WERI-Rb-1 (cell line): ENCODE results near the gene IPO7.
A peak's percentile ranks its signal among the peaks of the same experiment; 100 is the strongest.

Experiments used
- DNase-seq: peaks from one replicate; pipeline ENCODE4 v3.0.0-alpha.2; 2020
- H3K27ac ChIP-seq: fragments of 250-450 bp; sonication (Bioruptor Pico); 2 replicates; pipeline ENCODE4 v1.5.1; 2020; ENCODE audit warnings: mild to moderate bottlenecking, moderate library complexity
- H3K27me3 ChIP-seq: fragments of 250-450 bp; sonication (Bioruptor Pico); 2 replicates; pipeline ENCODE4 v1.5.1; 2021; ENCODE audit warnings: mild to moderate bottlenecking, low read depth, moderate library complexity; ENCODE audit not compliant: insufficient read depth, severe bottlenecking
- H3K36me3 ChIP-seq: fragments of 250-450 bp; sonication (Bioruptor Pico); 2 replicates; pipeline ENCODE4 v1.5.1; 2020; ENCODE audit warnings: mild to moderate bottlenecking, moderate library complexity
- H3K4me3 ChIP-seq: 2 replicates; pipeline ENCODE4 v1.5.1; 2011; ENCODE audit warnings: low read depth, mild to moderate bottlenecking, control low read depth, low read length
- H3K9me3 ChIP-seq: fragments of 250-450 bp; sonication (Bioruptor Pico); 2 replicates; pipeline ENCODE4 v1.5.1; 2021; ENCODE audit warnings: mild to moderate bottlenecking, moderate library complexity; ENCODE audit not compliant: severe bottlenecking
- TF ChIP-seq, protein P1 (sequence below): IDR thresholded peaks from 2 replicates; pipeline ENCODE4 v1.5.1; 2011; ENCODE audit warnings: low read depth, mild to moderate bottlenecking, control low read depth, inconsistent platforms, low read length

Gene IPO7

DNA sequence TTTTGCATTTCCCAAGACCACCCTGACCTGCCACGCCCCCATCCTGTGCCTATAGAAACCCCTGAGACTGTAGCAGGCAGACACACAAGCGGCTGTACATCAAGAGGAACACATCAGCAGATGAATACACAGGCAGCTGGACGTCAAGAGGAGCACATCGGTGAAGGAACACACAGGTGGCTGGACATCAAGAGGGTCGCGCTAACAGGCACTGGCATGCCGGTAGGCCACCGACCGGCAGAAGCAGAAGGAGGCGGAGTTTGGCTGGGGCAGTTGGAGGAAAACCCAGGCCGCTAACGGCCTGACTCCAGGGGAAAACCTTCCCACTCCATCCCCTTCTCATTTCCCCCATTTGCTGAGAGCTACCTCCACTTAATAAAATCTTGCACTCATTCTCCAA, 5.4 kb upstream of the IPO7 start:
- DNase-seq, result no peak
- Histone ChIP-seq H3K4me3 (no peak overlapping the region), H3K27me3 (no peaks in the 10 kb centered on the region), H3K27ac (no peak overlapping the region), H3K36me3 (no peaks in the 10 kb centered on the region), H3K9me3 (no peaks in the 10 kb centered on the region)
- TF ChIP-seq, protein P1, sequence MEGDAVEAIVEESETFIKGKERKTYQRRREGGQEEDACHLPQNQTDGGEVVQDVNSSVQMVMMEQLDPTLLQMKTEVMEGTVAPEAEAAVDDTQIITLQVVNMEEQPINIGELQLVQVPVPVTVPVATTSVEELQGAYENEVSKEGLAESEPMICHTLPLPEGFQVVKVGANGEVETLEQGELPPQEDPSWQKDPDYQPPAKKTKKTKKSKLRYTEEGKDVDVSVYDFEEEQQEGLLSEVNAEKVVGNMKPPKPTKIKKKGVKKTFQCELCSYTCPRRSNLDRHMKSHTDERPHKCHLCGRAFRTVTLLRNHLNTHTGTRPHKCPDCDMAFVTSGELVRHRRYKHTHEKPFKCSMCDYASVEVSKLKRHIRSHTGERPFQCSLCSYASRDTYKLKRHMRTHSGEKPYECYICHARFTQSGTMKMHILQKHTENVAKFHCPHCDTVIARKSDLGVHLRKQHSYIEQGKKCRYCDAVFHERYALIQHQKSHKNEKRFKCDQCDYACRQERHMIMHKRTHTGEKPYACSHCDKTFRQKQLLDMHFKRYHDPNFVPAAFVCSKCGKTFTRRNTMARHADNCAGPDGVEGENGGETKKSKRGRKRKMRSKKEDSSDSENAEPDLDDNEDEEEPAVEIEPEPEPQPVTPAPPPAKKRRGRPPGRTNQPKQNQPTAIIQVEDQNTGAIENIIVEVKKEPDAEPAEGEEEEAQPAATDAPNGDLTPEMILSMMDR, result no peak

DNA sequence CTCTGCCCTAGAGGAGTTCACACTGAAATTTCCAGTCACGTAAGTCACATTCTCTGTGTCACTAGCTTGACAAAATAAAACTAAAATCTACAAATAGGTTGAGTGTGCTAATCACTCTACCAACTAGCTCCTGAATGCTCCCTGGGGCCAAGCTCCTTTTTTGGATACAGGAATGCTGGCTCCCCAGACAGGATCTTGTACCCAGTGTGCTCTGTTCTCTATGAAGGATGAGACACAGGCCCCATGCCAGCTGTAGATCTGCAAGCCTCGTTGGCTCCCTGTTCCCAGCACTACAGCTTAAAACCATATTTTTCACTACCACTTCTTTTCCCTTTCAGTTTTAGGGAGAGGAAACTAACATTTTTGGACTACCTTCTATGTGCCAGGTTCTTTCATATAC, 3.7 kb upstream of the IPO7 start:
- TF ChIP-seq, protein P1, result no peak
- Histone ChIP-seq H3K9me3 (no peaks in the 10 kb centered on the region), H3K4me3 (no peak overlapping the region), H3K36me3 (peaks cover 9% of the 10 kb centered on the region), H3K27me3 (no peaks in the 10 kb centered on the region), H3K27ac (no peak overlapping the region)
- DNase-seq, result no peak

DNA sequence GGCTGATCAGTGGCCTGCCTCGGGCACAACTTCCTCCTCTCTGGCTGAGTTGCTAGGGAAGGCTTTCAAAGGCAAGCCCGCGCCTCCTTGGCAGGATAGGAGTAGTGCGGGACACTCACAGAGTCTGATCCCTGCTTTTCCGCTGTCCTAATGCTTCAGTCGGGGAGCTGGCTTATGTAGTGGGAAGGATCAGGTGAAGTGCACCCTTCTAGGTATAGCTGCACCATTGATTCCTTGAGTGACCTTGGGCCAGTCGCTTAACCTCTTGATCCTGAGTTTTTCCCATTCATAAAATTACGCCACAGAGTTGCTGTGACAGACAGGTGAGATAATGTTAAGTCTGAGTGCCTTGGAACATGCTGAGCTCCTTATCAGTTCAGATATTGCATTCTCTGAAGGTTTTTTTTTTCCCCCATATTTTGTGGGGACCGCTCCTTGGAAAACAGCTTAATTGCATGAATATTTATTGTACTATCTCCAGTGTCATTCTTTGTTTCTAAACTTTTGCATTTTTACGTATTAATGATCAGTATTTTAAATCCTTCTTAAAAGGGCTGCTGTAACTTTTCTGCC, 961 bp downstream of the IPO7 start:
- TF ChIP-seq, protein P1, result no peak
- DNase-seq, result no peak
- peaks cover 41% of the 10 kb centered on the region for H3K36me3 ChIP-seq

DNA sequence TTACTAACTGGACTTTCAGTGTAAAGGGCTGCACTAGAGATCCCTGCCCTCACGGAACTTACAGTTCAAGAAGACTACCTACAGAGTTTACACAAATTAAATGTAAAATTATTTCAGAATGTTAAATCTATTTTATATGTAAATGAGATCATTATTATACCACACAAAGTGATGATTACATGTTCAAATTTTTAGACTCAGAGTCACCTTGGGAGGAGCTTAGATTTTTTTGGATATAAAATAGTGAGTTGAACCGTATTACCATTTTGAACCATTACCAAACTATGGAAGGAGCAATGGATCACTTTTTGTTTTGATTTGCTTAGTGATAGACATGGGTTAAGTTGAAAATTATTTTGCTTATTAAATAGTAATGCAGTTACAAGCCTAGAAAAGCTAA, 1.6 kb downstream of the IPO7 start:
- Histone ChIP-seq H3K4me3 (peak overlapping the region; percentile 76), H3K36me3 (peaks cover 45% of the 10 kb centered on the region)

More for the DNA sequence above, 961 bp downstream of the IPO7 start:
- Histone ChIP-seq H3K27me3 (no peaks in the 10 kb centered on the region), H3K4me3 (peak overlapping the region; percentile 76), H3K9me3 (no peaks in the 10 kb centered on the region), H3K27ac (peak overlapping the region; percentile 97)

DNA sequence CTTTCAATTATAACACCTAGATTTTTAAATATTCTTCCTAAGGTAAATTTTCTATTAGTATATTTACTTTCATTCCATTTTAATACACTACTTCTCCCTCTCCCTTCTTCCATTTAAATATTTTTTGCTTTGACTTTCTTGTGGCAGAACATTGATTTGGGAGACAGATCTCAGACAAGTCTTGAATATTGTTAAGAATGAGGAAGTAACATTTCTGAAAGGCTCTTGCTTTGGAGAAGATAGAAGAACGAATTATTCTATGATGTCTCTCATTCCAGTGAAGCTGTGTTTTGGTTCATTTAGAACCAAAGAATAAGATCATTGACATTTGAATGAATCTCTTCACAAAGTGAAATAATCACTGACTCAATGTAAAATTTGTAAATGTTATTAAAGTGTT, 2.4 kb downstream of the IPO7 start:
- H3K4me3 ChIP-seq, result no peak overlapping the region
- peaks cover 53% of the 10 kb centered on the region for H3K36me3 ChIP-seq
- H3K9me3 ChIP-seq, result no peaks in the 10 kb centered on the region
- no peak overlapping the region for H3K27ac ChIP-seq
- no peaks in the 10 kb centered on the region for H3K27me3 ChIP-seq
- TF ChIP-seq, protein P1, result no peak
- DNase-seq, result no peak

More for the DNA sequence above, 1.6 kb downstream of the IPO7 start:
- Histone ChIP-seq H3K9me3 (no peaks in the 10 kb centered on the region), H3K27me3 (no peaks in the 10 kb centered on the region), H3K27ac (no peak overlapping the region)
- TF ChIP-seq, protein P1, result no peak
- no peak for DNase-seq

DNA sequence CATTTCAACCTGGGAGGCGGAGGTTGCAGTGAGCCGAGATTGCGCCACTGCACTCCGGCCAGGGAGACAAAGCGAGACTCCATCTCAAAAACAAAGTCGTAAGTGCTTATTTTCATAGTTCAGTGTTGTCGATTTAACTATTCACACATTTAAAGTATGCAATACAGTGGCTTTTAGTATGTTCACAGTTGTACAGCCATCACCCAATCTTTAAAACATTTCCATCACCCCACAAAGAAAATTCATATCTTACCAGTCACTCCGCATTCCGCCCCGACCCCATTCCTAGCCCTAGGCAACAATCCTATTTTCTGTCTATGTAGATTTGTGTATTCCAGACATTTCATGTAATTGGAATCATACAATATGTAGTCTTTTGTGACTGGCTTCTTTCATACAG, 11.9 kb downstream of the IPO7 start:
- H3K4me3 ChIP-seq, result no peak overlapping the region
- no peaks in the 10 kb centered on the region for H3K27me3 ChIP-seq
- DNase-seq, result no peak
- H3K27ac ChIP-seq, result no peak overlapping the region
- no peaks in the 10 kb centered on the region for H3K9me3 ChIP-seq
- peaks cover 39% of the 10 kb centered on the region for H3K36me3 ChIP-seq
- TF ChIP-seq, protein P1, result no peak
